HEK293T (cell line): ENCODE measurements around the gene IRF1.

ENCODE experiments used
- CTCF ChIA-PET: fragments of 350-600 bp; formaldehyde crosslinking; extraction: SDS; loops from one replicate; lab custom pipeline; 2021; ENCODE audit warnings: antibody characterized with exemption, inconsistent platforms; lab: Yijun Ruan, JAX
- POLR2A ChIA-PET: fragments of 350-600 bp; formaldehyde crosslinking; extraction: SDS; loops from one replicate; lab custom pipeline; 2020; ENCODE audit warnings: antibody characterized with exemption, inconsistent platforms; lab: Yijun Ruan, JAX
- DNase-seq: peaks from one replicate; pipeline ENCODE4 v3.0.0; 2012; ENCODE audit warnings: mixed read lengths; ENCODE audit errors: extremely low spot score
- ARNT ChIP-seq: fragments of 450-650 bp; IDR thresholded peaks from 2 replicates; pipeline ENCODE4 v1.6.1; 2017; ENCODE audit warnings: mild to moderate bottlenecking
- BHLHE40 ChIP-seq: fragments of 450-650 bp; IDR thresholded peaks from 2 replicates; pipeline ENCODE4 v1.6.1; 2016; ENCODE audit warnings: mild to moderate bottlenecking, moderate library complexity, borderline replicate concordance
- CTBP1 ChIP-seq: fragments of 450-650 bp; IDR thresholded peaks from 2 replicates; pipeline ENCODE4 v1.6.1; 2016; ENCODE audit warnings: borderline replicate concordance
- ELF4 ChIP-seq: fragments of 450-650 bp; IDR thresholded peaks from 2 replicates; pipeline ENCODE4 v1.6.1; 2017; ENCODE audit warnings: antibody characterized with exemption
- FOXA1 ChIP-seq: fragments of 450-650 bp; IDR thresholded peaks from 2 replicates; pipeline ENCODE4 v1.6.1; 2016; ENCODE audit warnings: mild to moderate bottlenecking
- FOXK2 ChIP-seq: fragments of 450-650 bp; IDR thresholded peaks from 2 replicates; pipeline ENCODE4 v1.6.1; 2016; ENCODE audit warnings: mild to moderate bottlenecking
- FOXM1 ChIP-seq: fragments of 450-650 bp; IDR thresholded peaks from 2 replicates; pipeline ENCODE4 v1.6.1; 2017; ENCODE audit warnings: mild to moderate bottlenecking, borderline replicate concordance
- HDGF ChIP-seq: fragments of 450-650 bp; IDR thresholded peaks from 2 replicates; pipeline ENCODE4 v1.6.1; 2017; ENCODE audit warnings: antibody characterized with exemption, borderline replicate concordance
- L3MBTL2 ChIP-seq: fragments of 450-650 bp; conservative IDR thresholded peaks from 2 replicates; pipeline ENCODE4 v1.6.1; 2016; ENCODE audit warnings: mild to moderate bottlenecking
- LEF1 ChIP-seq: fragments of 450-650 bp; IDR thresholded peaks from 2 replicates; pipeline ENCODE4 v1.6.1; 2017; ENCODE audit warnings: mild to moderate bottlenecking, borderline replicate concordance
- NFRKB ChIP-seq: fragments of 450-650 bp; IDR thresholded peaks from 2 replicates; pipeline ENCODE4 v1.6.1; 2016; ENCODE audit warnings: mild to moderate bottlenecking, moderate library complexity
- SP1 ChIP-seq: fragments of 450-650 bp; IDR thresholded peaks from 2 replicates; pipeline ENCODE4 v1.6.1; 2017
- SUZ12 ChIP-seq: fragments of 450-650 bp; IDR thresholded peaks from 2 replicates; pipeline ENCODE4 v1.6.1; 2016; ENCODE audit warnings: mild to moderate bottlenecking
- TARDBP ChIP-seq: fragments of 450-650 bp; IDR thresholded peaks from 2 replicates; pipeline ENCODE4 v1.6.1; 2016
- ZNF384 ChIP-seq: fragments of 450-650 bp; IDR thresholded peaks from 2 replicates; pipeline ENCODE4 v1.6.1; 2016
- TF ChIP-seq, protein P1 (sequence below): fragments of 450-650 bp; IDR thresholded peaks from 2 replicates; pipeline ENCODE4 v1.6.1; 2016

Gene IRF1

DNA sequence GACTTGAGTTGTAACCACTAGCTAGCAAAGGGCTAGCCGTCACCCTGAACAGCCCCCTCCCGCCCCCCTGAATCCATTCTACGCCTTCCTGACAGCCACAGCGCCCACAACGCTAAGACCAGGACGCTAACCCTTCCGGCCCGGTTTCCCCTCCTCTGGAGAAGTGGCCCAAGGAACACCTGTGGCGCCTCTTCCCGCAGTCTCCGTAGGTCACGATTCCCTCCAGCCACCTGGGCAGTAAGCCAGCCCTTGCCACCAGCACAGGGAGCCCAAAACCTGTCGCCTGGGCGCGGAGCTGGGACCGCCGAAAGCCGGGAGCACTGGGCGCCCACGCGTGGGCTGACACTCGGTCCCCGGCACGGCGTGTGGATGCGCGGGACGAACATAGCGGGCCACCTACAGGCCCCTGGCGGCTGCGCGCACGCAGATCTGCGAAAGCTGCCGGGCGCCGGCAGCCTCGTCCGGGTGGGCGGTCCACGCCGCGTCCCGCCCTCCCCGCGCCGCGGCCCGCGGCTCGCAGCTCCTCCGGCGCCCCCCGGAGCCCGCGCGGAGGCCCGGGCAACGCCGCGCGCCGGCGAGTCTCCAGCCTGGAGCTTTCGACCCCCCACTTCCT, 596 bp downstream of the IRF1 start:
- peak; percentile 54 for DNase-seq
- ChIA-PET CTCF (interaction anchor here (0.6 to 1.5 kb wide), 4 partner anchors 9 to 217 kb away, joined by 3 to 4 read pairs (median 4); no protein-coding TSS in a partner anchor), POLR2A (interaction anchor here (0.9 to 3.7 kb wide), 21 partner anchors 11 to 732 kb away, joined by 3 to 33 read pairs (median 5); partner anchors contain the start of genes P4HA2, SLC22A4 and SLC22A5)
- TF ChIP-seq BHLHE40 (no peak), CTBP1 (no peak), TARDBP (peak; percentile 63; the same call in 1 of the 2 replicates)

DNA sequence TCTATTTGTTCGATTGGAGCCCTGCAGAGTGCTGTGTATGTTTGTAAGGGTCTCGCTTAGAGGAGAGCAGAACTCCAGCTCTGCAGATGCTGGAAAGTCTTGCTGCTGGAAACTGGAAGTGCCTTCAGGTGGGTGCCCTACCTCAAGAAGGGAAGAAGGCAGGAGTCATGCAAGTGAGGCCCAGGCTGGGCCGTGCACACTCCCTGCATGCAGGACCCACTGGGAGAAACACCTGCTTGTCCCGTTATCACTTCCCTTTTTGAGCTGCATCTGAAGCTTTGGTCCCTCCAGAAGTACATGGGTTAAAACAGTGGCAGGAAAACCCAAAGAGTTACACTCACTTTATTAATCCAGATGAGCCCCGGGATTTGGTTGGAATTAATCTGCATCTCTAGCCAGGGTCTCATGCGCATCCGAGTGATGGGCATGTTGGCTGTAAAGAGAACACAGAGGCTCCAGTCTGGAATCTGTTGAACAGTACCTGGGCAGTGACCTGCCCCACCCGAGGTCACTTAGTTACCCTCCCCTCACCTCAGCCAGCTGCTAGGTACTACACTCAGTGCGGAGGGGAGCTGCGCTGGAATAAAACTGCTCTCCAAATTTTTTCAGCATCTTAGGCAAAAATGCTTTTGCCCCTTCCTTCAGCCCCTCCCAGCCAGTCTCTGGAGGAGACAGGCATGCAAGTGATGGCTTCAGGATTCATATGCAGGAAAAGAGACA, 1.4 kb downstream of the IRF1 start:
- no peak for TF ChIP-seq CTBP1
- DNase-seq, result no peak
- ChIA-PET CTCF (interaction anchor here (0.6 kb wide), 1 partner anchor 120 kb away, joined by 3 read pairs; no protein-coding TSS in a partner anchor), POLR2A (interaction anchor here (2.2 to 3.7 kb wide), 3 partner anchors 10 to 196 kb away, joined by 8 to 33 read pairs (median 25); partner anchors contain the start of gene SLC22A4)

DNA sequence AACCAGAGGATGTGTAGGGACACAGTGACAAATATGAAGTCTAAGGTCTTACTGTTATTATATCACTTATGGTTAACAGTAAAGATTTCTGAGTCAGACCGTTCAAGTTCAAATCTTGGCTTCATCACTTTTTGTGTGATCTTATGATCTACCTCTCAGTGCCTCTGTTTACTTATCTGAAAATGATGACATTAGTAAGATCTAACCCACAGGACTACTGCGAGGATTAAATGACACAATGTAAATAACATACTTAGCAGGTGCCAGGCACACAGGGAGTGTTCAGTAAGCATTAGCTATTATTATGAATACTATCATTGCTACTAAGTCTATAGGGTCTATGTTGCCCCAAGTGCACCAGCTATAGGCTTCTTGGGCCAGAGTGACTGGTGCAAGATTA, 2.0 kb downstream of the IRF1 start:
- ChIA-PET CTCF (no interaction called here), POLR2A (interaction anchor here (3.7 kb wide), 2 partner anchors 9 to 195 kb away, joined by 25 to 33 read pairs; partner anchors contain the start of gene SLC22A4)
- TF ChIP-seq ARNT (no peak), CTBP1 (no peak), HDGF (no peak), FOXM1 (no peak), ZNF384 (no peak), FOXK2 (no peak), LEF1 (no peak), FOXA1 (no peak), TARDBP (no peak), NFRKB (no peak), SP1 (no peak), SUZ12 (no peak)
- TF ChIP-seq, protein P1, sequence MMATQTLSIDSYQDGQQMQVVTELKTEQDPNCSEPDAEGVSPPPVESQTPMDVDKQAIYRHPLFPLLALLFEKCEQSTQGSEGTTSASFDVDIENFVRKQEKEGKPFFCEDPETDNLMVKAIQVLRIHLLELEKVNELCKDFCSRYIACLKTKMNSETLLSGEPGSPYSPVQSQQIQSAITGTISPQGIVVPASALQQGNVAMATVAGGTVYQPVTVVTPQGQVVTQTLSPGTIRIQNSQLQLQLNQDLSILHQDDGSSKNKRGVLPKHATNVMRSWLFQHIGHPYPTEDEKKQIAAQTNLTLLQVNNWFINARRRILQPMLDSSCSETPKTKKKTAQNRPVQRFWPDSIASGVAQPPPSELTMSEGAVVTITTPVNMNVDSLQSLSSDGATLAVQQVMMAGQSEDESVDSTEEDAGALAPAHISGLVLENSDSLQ, result no peak
- no peak for DNase-seq

DNA sequence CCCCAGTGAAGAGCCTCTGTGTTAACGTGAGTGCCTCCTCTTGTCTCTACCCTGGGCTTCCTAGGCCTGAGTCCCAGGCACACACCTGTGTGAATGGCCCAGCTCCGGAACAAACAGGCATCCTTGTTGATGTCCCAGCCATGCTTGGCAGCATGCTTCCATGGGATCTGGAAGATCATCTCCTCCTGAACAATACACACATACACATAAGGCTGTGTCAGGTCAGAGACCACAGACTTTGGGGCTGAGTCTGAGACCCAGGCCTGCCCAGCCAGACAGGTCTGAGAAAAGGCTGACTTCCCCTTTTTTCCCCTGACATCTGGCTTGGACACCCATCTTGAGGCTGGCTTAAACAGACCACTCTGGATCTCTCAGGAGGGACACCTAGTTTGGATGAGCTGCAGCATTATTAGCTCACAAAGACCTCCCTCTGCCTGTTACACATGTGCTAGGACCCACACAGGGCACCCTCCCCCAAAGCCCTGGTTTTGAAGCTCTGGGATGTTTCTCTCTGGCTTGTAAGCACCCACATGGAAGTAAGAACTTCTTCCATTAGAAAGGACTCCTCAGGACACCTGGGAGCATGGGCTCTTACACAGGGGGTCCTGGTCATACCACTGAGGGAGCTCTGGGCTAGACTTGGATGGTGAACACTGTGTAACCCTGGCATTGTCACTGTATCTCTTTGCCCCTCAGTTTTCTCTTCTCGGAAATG, 2.6 kb downstream of the IRF1 start:
- DNase-seq, result no peak
- ChIA-PET CTCF (no interaction called here), POLR2A (interaction anchor here (0.7 to 3.7 kb wide), 3 partner anchors 9 to 194 kb away, joined by 5 to 33 read pairs (median 25); partner anchors contain the start of gene SLC22A4)
- TF ChIP-seq ZNF384 (no peak), FOXM1 (no peak), ELF4 (no peak), SP1 (no peak), FOXK2 (no peak)

DNA sequence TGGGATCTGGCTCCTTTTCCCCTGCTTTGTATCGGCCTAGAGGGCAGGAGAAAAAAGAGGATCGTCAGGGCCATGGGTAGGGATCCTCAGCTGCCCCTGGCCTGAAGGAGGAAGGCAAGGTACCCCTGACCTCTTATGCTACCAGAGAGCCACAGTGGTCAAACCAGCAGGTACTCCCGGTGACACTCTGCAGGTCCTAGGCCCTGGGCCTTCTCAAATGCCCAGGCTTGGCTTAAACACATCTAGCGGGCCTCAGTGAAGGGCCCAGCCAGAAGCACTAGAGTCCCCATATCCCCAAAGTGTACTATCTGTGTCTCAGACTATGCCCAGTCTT, 3.5 kb downstream of the IRF1 start:
- POLR2A ChIA-PET, result no interaction called here
- CTCF ChIA-PET, result no interaction called here
- DNase-seq, result no peak
- TF ChIP-seq BHLHE40 (no peak), FOXK2 (no peak), HDGF (no peak), SUZ12 (no peak), ZNF384 (no peak), SP1 (no peak), NFRKB (no peak), FOXM1 (no peak), ARNT (no peak), L3MBTL2 (no peak), FOXA1 (no peak)
- TF ChIP-seq, protein P1, result no peak

DNA sequence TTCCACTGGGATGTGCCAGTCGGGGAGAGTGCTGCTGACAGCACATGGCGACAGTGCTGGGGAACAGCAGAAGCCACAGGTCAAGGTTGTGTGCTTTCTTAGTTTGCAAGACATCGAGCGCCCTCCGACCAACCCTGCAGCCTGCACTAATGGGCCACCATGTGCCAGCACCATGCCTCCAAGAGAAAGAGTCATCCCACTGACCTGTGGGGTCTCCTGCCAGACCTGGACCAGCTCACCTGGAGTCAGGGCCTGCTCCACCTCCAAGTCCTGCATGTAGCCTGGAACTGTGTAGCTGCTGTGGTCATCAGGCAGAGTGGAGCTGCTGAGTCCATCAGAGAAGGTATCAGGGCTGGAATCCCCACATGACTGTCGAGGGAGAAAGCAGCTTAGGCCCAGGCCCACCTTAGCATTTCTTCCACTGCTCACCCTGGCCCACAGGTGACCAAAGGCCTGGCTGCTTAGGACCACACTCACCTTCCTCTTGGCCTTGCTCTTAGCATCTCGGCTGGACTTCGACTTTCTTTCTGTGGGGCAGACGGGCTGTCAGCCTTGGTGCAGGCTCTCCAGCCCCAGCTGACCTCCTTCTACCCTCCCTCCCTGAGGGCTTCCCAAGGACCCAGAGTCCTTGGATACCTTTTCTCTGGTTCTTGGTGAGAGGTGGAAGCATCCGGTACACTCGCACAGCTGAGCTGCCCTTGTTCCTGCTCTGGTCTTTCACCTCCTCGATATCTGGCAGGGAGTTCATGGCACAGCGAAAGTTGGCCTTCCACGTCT, 4.1 kb downstream of the IRF1 start:
- POLR2A ChIA-PET, result no interaction called here
- CTCF ChIA-PET, result no interaction called here
- no peak for TF ChIP-seq L3MBTL2
- TF ChIP-seq, protein P1, result no peak
- TF ChIP-seq FOXA1, result no peak
- no peak for TF ChIP-seq BHLHE40
- TF ChIP-seq LEF1, result no peak
- no peak for TF ChIP-seq TARDBP
- no peak for TF ChIP-seq HDGF
- DNase-seq, result no peak
